Hematopoietic multipotent progenitor cell treated with erythropoietin and hydrocortisone succinate and interleukin-3 and kit ligand, for 15 days (in vitro differentiated cells): ENCODE results near the gene KCP.
A peak's percentile ranks its signal among the peaks of the same experiment; 100 is the strongest.

Source experiments
- DNase-seq: peaks from one replicate; pipeline ENCODE4 v3.0.0-alpha.2; 2015; ENCODE audit warnings: low spot score

The KCP gene

GRCh38 chr7:128858380-128859231, 51.9 kb downstream of the KCP start:
- DNase-seq, result no peak

- DNase-seq, result no peak
These were observed 54.3 kb downstream of the KCP start for GRCh38 chr7:128856001-128856718.

- DNase-seq, result no peak
These were observed 55.0 kb downstream of the KCP start for GRCh38 chr7:128855559-128855958.

- no peak for DNase-seq
These were observed 56.1 kb downstream of the KCP start for GRCh38 chr7:128854396-128854795.

GRCh38 chr7:128853799-128854198, 56.7 kb downstream of the KCP start:
- no peak for DNase-seq

- no peak for DNase-seq
These were observed 57.8 kb downstream of the KCP start for GRCh38 chr7:128852537-128853254.

- no peak for DNase-seq
These were observed 60.6 kb downstream of the KCP start for GRCh38 chr7:128849804-128850490.

- no peak for DNase-seq
These were observed 61.4 kb downstream of the KCP start for GRCh38 chr7:128849156-128849515.

GRCh38 chr7:128848289-128849155, 62.0 kb downstream of the KCP start:
- no peak for DNase-seq

- DNase-seq, result no peak
These were observed 62.7 kb downstream of the KCP start for GRCh38 chr7:128847721-128848211.

GRCh38 chr7:128846781-128847444, 63.6 kb downstream of the KCP start:
- no peak for DNase-seq

GRCh38 chr7:128845987-128846386, 64.5 kb downstream of the KCP start:
- DNase-seq, result no peak

GRCh38 chr7:128845475-128845874, 65.0 kb downstream of the KCP start:
- no peak for DNase-seq

GRCh38 chr7:128844777-128845311, 65.7 kb downstream of the KCP start:
- no peak for DNase-seq

- no peak for DNase-seq
These were observed 66.4 kb downstream of the KCP start for GRCh38 chr7:128843938-128844621.

- no peak for DNase-seq
These were observed 67.6 kb downstream of the KCP start for GRCh38 chr7:128842674-128843641.

GRCh38 chr7:128841921-128842673, 68.4 kb downstream of the KCP start:
- DNase-seq, result peak; percentile 55
